Mucosa of rectum (tissue), 2 donors: ENCODE results near the gene ORC1.

Experiments used
- H3K27ac ChIP-seq, 2 donors: one replicate each; pipeline ENCODE4 v1.7.0; 2013; ENCODE audit warnings: inconsistent platforms in 2 of 2, low read depth in 2 of 2, low read length in 2 of 2
- H3K27me3 ChIP-seq, 2 donors: one replicate each; pipeline ENCODE4 v1.7.0; 2013; ENCODE audit warnings: low read length in 2 of 2; ENCODE audit not compliant: control insufficient read depth in 2 of 2, insufficient read depth in 2 of 2
- H3K36me3 ChIP-seq, 2 donors: one replicate each; pipeline ENCODE4 v1.7.0; 2013; ENCODE audit warnings: low read length in 2 of 2; ENCODE audit not compliant: control insufficient read depth in 2 of 2, insufficient read depth in 2 of 2
- H3K4me1 ChIP-seq, 2 donors: one replicate each; pipeline ENCODE4 v1.7.0; 2013; ENCODE audit warnings: low read length in 2 of 2, mild to moderate bottlenecking in 1 of 2; ENCODE audit not compliant: control insufficient read depth in 2 of 2, insufficient read depth in 2 of 2
- H3K4me3 ChIP-seq, 2 donors: one replicate each; pipeline ENCODE4 v1.7.0; 2013; ENCODE audit warnings: low read length in 2 of 2
- H3K9ac ChIP-seq, 2 donors: one replicate each; pipeline ENCODE4 v1.7.0; 2013; ENCODE audit warnings: low read length in 2 of 2, low read depth in 1 of 2, mild to moderate bottlenecking in 1 of 2
- H3K9me3 ChIP-seq, 2 donors: one replicate each; pipeline ENCODE4 v1.7.0; 2013; ENCODE audit warnings: low read length in 2 of 2; ENCODE audit not compliant: control insufficient read depth in 2 of 2
- donor health status: healthy.
- donor health status: Normal muscosa, but diverticular disease.

Gene ORC1

DNA sequence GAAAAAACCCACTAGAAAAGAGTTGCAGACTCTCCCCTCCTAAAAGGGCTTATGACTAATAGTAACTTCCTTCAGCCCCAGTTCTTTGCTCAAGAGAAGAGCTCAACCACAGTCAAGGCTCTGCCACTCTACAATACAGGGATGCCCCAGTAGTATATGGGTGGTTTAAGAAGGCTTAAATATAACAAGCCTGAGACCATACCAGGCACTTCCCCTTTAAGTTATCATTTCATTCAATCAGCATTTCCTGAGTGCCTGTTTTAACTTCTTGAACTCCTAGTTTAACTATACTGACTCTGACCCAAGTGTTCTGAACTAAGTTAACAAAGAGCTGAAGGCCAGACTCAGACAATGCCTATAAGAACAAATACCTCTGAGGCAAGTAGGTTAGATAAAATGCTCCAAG lies 20.0 kb upstream of the ORC1 start:
- Histone ChIP-seq H3K36me3 (peaks cover 8 to 26% of the 10 kb centered on the region in 2 donors), H3K9me3 (no peaks in the 10 kb centered on the region), H3K27me3 (no peaks in the 10 kb centered on the region), H3K27ac (no peak overlapping the region), H3K9ac (no peak overlapping the region), H3K4me1 (peaks cover 0 to 2% of the 10 kb centered on the region in 2 donors), H3K4me3 (no peak overlapping the region)

DNA sequence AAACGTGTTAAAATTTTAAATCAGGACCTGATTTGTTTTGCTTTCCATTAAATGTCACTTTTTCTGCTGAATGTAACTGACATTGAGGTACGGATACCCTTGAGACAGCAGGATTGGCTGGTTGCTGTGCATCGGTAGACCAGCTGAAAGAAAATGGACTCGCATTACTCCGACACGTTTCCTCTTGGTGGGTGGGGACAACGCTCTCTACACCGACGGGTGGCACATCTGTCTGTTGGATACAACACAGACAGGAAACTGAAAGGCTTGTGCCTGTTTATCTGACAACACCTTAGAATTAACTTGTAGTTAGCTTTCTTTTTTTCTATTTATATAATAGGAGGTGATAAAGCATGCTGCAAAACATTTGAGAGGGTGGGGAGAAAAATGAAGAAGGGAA lies 19.5 kb upstream of the ORC1 start:
- H3K4me1 ChIP-seq = peaks cover 0 to 2% of the 10 kb centered on the region in 2 donors
- no peak overlapping the region for H3K27ac ChIP-seq
- H3K9ac ChIP-seq = no peak overlapping the region
- H3K27me3 ChIP-seq = no peaks in the 10 kb centered on the region
- H3K36me3 ChIP-seq = peaks cover 10 to 27% of the 10 kb centered on the region in 2 donors
- no peaks in the 10 kb centered on the region for H3K9me3 ChIP-seq
- H3K4me3 ChIP-seq = no peak overlapping the region

DNA sequence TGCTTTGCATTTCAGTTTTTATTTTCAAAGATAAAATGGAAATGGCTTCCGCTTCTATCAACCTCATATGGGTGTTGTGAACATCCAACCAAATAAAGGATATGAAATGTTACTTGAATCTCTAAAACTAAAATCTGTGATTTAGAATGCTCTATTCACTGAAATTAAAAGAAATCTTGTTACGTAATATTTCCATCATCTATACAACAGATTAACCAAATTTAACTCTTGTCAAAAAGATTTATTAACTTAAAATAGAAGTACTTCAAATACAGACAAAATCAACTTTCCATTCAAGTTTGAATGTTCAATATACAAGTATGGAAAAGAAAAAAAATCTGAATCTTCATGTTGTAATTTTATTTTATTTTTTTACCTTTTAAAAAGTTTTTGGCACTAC lies 18.8 kb upstream of the ORC1 start:
- no peak overlapping the region for H3K27ac ChIP-seq
- H3K9ac ChIP-seq = no peak overlapping the region
- H3K9me3 ChIP-seq = no peaks in the 10 kb centered on the region
- peaks cover 0 to 2% of the 10 kb centered on the region in 2 donors for H3K4me1 ChIP-seq
- peaks cover 17 to 34% of the 10 kb centered on the region in 2 donors for H3K36me3 ChIP-seq
- H3K27me3 ChIP-seq = no peaks in the 10 kb centered on the region
- H3K4me3 ChIP-seq = no peak overlapping the region

DNA sequence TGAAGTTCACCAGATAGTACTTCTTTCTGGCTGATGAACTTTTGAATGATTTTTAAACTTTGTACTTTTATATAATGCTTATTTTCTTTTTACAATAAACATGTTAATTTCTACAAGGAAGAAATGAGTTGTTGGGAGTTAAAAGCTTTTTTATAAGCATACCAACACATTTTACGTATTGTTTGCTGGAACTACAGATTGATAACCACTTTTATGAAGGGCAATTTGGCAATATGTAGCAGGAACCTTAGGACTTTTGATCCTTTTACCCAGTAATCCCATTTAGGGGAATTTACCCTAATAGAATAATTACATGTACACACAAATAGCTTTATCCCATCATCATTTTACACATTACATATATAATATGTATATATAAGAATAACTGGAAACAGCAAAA lies 16.5 kb upstream of the ORC1 start:
- Histone ChIP-seq H3K4me1 (peaks cover 0 to 2% of the 10 kb centered on the region in 2 donors), H3K9ac (no peak overlapping the region), H3K36me3 (peaks cover 35 to 53% of the 10 kb centered on the region in 2 donors), H3K9me3 (no peaks in the 10 kb centered on the region), H3K27ac (no peak overlapping the region), H3K27me3 (no peaks in the 10 kb centered on the region), H3K4me3 (no peak overlapping the region)

DNA sequence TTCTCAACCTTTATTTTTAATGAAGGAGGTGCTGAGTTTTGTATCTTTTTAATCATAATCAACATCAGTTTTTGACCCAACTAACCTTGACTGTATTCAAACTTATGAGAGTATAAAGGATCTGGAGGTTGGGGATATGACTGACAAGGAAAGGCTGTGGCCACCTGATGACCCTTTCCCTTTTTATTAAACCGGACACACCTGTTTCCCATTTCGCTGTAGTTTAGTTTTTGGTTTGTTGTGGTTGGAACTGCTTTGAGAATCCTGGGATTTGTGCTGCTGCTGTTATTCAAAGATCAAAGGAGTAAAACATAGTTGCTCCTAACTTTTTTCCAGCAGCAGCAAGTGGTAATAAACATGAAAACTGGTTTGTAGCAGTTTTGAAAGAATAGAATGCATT lies 12.6 kb upstream of the ORC1 start:
- no peaks in the 10 kb centered on the region for H3K27me3 ChIP-seq
- no peak overlapping the region for H3K27ac ChIP-seq
- peaks cover 9 to 14% of the 10 kb centered on the region in 2 donors for H3K4me1 ChIP-seq
- peaks cover 52 to 70% of the 10 kb centered on the region in 2 donors for H3K36me3 ChIP-seq
- H3K9ac ChIP-seq = no peak overlapping the region
- H3K4me3 ChIP-seq = no peak overlapping the region
- H3K9me3 ChIP-seq = no peaks in the 10 kb centered on the region

DNA sequence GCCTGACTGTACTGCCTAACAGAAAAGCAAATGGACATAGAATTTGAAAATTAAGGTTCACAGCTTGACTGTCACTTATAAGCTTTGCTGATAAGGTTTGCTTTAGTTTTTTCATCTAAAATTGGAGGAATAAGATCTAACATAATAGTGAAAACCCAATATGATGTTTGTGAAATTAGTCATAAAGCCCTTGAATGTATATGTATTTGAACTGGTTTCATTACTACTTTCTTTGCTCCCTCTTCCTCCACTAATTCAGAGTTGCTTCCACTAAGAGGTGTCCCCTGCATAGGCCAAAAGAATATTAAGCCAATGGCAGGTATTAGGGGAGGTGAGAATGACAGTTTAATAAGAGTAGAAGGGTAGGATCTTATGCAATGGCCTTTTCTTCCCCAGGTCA lies 10.7 kb upstream of the ORC1 start:
- Histone ChIP-seq H3K9ac (no peak overlapping the region), H3K4me3 (no peak overlapping the region), H3K27ac (no peak overlapping the region), H3K36me3 (peaks cover 60 to 78% of the 10 kb centered on the region in 2 donors), H3K9me3 (no peaks in the 10 kb centered on the region), H3K27me3 (no peaks in the 10 kb centered on the region), H3K4me1 (peaks cover 9 to 14% of the 10 kb centered on the region in 2 donors)

DNA sequence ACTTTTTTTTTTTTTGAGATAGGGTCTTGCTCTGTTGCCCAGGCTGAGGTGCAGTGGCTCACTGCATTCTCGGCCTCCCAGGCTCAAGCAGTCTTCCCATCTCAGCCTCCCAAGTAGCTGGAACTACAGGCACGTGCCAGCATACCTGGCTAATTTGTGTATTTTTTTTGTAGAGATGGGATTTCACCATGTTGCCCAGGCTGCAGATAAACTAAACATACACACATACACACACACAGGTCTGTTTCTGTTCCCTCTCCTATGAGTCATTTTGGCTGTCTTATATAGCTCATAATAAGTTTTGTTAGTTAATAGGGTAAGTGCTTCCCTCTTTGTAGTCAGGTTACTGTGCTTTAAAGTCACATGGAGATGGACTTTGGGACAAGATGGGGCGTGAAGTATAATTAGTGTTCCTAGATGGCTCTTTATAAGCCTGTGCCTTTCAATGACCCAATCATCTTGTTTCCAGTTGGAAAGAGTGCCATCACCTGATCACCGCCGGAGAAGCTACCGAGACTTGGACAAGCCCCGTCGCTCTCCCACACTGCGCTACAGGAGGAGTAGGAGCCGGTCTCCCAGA lies 9.3 kb upstream of the ORC1 start:
- Histone ChIP-seq H3K9ac (no peak overlapping the region), H3K27me3 (no peaks in the 10 kb centered on the region), H3K36me3 (peaks cover 69 to 87% of the 10 kb centered on the region in 2 donors), H3K27ac (peak overlapping the region; percentile 70 to 81), H3K4me3 (peak overlapping the region; percentile 27 to 36), H3K4me1 (peaks cover 9 to 14% of the 10 kb centered on the region in 2 donors), H3K9me3 (no peaks in the 10 kb centered on the region)

DNA sequence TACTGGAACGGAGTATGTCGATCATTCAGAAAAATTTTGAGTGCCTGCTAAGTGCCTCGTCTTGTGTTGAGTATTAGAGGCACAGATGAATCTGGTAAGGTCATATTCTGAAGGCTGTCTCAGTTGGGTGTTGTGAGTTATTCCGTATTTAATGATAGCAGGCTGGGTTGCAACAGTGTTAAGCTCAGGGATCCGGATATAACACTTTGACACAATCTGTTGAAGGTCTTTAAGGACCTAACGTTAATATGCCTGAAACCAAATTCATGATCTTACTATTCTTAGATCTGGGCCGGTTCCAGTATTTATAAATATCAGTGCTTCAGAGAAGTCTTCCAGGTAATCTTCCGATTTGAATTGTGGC lies 734 bp upstream of the ORC1 start:
- H3K36me3 ChIP-seq = peaks cover 18 to 29% of the 10 kb centered on the region in 2 donors
- no peaks in the 10 kb centered on the region for H3K27me3 ChIP-seq
- H3K9ac ChIP-seq = peak overlapping the region; percentile 85 to 99
- H3K27ac ChIP-seq = peak overlapping the region; percentile 94 to 99
- peak overlapping the region; percentile 96 to 97 for H3K4me3 ChIP-seq
- no peaks in the 10 kb centered on the region for H3K9me3 ChIP-seq
- H3K4me1 ChIP-seq = peaks cover 18 to 22% of the 10 kb centered on the region in 2 donors

DNA sequence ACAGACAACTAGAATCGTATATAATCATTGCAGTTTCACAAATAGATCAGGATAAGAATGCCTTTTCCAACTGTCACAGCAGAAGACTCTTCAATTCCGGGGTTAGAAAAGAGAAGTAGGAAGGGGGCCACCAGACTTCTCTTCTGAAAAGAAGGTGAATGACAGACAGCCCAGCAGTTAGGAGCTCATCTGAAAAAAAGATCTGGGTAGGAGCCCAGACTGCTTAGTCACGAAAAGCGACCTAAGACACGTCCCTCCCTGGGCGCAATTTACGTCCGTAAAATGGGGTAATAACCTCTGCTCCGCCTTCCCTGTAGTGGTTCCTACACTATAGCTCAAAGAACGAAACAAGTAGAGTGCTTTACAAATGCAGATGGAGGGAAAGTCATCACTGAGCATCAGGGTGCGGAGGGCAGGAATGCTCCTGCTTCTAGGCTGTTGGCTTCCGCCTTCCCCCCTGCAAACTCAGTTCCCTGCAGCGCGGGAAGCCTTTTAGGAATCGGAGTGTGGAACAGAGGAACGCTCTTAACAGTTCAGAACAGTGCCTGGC lies 582 bp downstream of the ORC1 start:
- Histone ChIP-seq H3K9ac (peak overlapping the region; percentile 85 to 99), H3K27ac (peak overlapping the region; percentile 11 to 94), H3K4me1 (peaks cover 18 to 22% of the 10 kb centered on the region in 2 donors), H3K27me3 (no peaks in the 10 kb centered on the region), H3K9me3 (no peaks in the 10 kb centered on the region), H3K4me3 (peak overlapping the region; percentile 96 to 97), H3K36me3 (peaks cover 6 to 17% of the 10 kb centered on the region in 2 donors)

DNA sequence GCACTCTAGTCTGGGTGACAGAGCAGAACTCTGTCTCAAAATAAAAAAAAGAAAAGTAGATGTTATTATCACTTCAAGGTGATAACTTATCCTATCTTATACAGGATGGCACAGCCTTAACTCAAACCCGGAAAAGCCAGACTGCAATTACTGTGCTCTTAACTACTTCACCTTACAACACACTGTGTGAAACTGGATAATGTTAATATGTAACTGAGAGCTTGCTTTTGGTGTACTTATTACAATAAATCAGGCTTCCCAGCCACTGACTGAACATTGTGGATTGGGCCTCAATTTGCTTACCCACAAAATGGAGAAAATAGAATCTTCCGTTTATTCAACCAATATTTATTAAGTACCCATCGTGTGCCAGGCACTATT lies 1.4 kb downstream of the ORC1 start:
- peak overlapping the region; percentile 3 to 17 for H3K9ac ChIP-seq
- H3K4me3 ChIP-seq = peak overlapping the region; percentile 8 to 96
- H3K9me3 ChIP-seq = no peaks in the 10 kb centered on the region
- peaks cover 0 to 10% of the 10 kb centered on the region in 2 donors for H3K36me3 ChIP-seq
- H3K4me1 ChIP-seq = peaks cover 18 to 22% of the 10 kb centered on the region in 2 donors
- peak overlapping the region; percentile 45 to 94 for H3K27ac ChIP-seq
- H3K27me3 ChIP-seq = no peaks in the 10 kb centered on the region
